NCI-H446 treated with DMSO at 0.1 percent for 48 hours (cell line): ENCODE data around the gene MUC22.

Source experiments
- DNase-seq: peaks from one replicate; lab custom pipeline; 2025; lab: John Stamatoyannopoulos, UW

The MUC22 gene

DNA sequence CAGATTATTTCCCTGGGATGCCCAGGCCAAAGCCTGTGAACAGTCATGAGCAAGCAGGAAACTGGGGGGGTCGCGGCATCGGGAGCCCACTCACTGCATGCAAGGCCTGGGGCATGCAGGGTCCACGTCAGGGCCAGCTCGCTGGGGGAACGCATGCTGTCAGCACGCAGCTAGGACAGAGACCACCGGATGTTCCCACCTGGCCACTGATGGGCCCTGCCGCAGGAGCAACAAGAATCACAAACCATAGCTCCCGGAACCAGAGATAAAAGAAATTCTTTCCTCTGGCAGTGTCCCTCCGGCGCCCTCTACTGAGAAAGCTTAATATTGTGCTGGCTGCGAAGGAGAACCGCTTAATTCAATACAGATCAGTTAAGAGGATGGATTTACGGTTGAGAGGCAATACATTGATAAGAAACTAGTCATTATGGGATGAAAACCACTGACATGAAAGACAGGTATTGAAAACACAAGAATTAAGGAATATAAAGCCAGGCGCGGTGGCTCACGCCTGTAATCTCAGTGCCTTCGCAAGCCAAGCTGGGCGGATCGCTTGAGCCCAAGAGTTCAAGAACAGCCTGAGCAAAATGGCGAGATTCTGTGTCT, 69.5 kb downstream of the MUC22 start:
- DNase-seq, result peak; percentile 7

DNA sequence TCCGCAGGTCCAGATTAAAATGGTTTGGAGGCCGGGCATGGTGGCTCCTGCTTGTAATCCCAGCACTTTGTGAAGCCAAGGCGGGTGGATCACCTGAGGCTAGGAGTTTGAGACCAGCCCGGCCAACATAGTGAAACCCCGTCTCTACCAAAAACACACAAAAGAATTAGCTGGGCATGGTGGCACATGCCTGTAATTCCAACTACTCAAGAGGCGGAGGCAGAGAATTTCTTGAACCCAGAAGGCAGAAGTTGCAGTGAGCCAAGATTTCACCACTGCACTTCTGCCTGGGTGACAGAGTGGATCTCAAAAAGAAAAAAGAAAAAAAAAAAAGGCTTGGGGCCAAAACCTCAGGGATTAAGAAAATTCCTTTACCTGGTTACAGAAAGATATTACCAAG, 71.6 kb downstream of the MUC22 start:
- DNase-seq, result no peak

DNA sequence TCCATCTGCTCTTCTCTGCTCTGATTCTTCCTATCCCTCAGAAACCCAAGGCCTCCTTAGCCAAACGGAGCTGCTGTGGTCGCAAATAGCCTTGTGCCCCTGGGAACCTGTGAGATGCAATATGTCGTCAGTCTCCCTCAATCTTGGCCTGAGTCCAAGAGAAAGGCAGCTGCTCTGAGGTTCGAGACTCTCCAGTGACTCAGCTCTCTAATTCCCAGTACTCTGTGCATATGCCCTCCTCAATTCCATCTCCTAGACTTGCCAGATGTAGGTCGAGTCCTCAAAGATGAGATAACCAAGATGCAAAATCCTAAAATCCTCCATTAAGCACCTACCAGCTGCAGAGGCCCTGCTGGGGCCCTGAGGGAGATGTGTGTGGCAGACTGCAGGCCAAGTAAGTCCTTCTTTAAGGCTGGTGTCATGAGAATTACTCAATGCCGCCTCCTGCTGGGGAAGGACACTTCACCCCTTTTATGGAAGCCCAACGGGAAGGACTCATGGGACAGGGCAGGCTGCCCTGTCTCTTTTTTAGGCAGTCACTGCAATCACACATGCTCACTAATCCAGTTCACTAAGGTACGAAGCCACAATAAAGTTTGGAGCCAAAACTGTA, 73.6 kb downstream of the MUC22 start:
- peak; percentile 22 for DNase-seq
